Hematopoietic multipotent progenitor cell treated with erythropoietin and hydrocortisone succinate and interleukin-3 and kit ligand, for 17 days (in vitro differentiated cells): ENCODE data around the gene ERVK3-1.

Experiments used
- DNase-seq: peaks from one replicate; pipeline ENCODE4 v3.0.0-alpha.2; 2015; ENCODE audit warnings: low spot score

The ERVK3-1 gene

GRCh38 chr19:58364146-58364545, 59.0 kb downstream of the ERVK3-1 start:
- no peak for DNase-seq
